ENCODE results near the gene TOP2A.

The TOP2A gene

DNA sequence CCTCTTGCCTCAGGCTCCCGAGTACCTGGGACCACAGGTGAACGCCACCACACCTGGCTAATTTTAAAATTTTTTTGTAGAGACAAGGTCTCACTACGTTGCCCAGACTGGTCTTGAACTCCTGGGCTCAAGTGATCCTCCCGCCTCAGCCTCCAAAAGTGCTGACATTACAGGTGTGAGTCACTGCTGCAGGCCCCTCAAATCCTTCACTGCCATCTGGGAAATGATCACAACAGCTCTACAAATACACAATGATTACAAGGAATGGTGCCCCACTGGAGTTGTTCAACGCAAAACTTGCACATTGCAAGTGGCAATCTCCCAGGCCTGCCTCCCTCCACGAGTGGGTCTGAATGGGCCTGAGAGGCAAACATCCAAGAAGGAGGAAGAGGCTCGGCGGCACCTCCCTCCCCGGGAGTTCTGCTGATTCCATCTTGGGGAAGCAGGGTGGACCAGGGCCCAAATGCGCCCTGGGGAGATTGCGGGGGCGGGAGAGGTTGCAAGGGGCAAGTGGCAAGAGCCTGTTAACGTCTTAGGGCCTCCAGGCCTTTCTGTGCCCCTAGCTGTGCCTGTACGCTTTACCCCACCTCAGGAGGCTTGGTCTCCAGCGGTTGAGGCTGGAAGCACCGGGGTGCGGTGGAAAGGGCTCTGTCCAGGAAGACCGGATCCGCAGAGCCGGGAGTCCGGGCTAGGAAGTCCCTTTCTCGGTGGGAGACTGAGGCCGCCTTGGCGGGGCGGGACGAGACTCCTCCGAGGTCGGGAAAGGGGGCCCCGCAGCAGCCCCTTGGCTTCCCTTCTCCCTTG, 24.9 kb upstream of the TOP2A start:
- Histone ChIP-seq H3K27ac (ENCODE audit: low read depth, low read length) (no peak overlapping the region), H3K9me3 (ENCODE audit: insufficient read depth, low read depth, low read length) (no peaks in the 10 kb centered on the region)

GRCh38 chr17:40440166-40440565, 22.5 kb upstream of the TOP2A start:
- Histone ChIP-seq H3K23ac (ENCODE audit: low read length) (no peak overlapping the region), H3K4me3 (ENCODE audit: low read depth, low read length) (no peak overlapping the region), H3K4ac (ENCODE audit: low read depth, low read length) (no peak overlapping the region), H3K4me1 (ENCODE audit: control insufficient read depth in 1 of 2, insufficient read depth in 2 of 2, low read length in 2 of 2) (peaks cover 12 to 15% of the 10 kb centered on the region in 2 experiments), H3K14ac (ENCODE audit: low read length) (no peak overlapping the region), H3K27me3 (ENCODE audit: insufficient read depth, low read length) (no peaks in the 10 kb centered on the region), H3K79me2 (ENCODE audit: control insufficient read depth, insufficient read depth, low read length, poor library complexity) (peaks cover 8% of the 10 kb centered on the region), H4K12ac (ENCODE audit: low read depth, low read length) (no peak overlapping the region), H3K9ac (ENCODE audit: low read length) (no peak overlapping the region), H3K9me3 (ENCODE audit: insufficient read depth, low read depth, low read length) (no peaks in the 10 kb centered on the region), H3K36me3 (ENCODE audit: control insufficient read depth in 1 of 2, insufficient read depth in 2 of 2, low read length in 2 of 2) (no peaks in the 10 kb centered on the region), H3K18ac (ENCODE audit: low read length) (no peak overlapping the region), H2AFZ (ENCODE audit: insufficient read depth, low read length, poor library complexity) (no peak overlapping the region), H3K4me2 (ENCODE audit: low read length) (no peak overlapping the region), H3K79me1 (ENCODE audit: low read length) (peaks cover 8% of the 10 kb centered on the region), H3K27ac (ENCODE audit: low read depth, low read length) (no peak overlapping the region), H2AK5ac (ENCODE audit: low read length) (no peak overlapping the region), H4K8ac (ENCODE audit: low read depth, low read length) (no peak overlapping the region), H2BK120ac (ENCODE audit: insufficient read depth, low read length, poor library complexity) (no peak overlapping the region), H2BK12ac (ENCODE audit: low read length) (no peak overlapping the region), H2BK5ac (ENCODE audit: low read depth, low read length, poor library complexity) (no peak overlapping the region), H4K91ac (ENCODE audit: low read depth, low read length) (no peak overlapping the region)
- no CpG with 5 or more reads among the region's 4 CpGs for WGBS (ENCODE audit: extremely low coverage, insufficient coverage, insufficient read length)
- no peak for DNase-seq

More for the DNA sequence above, 24.9 kb upstream of the TOP2A start:
- peak overlapping the region; percentile 63 for H3K18ac ChIP-seq (ENCODE audit: low read length)
- no peak overlapping the region for H4K12ac ChIP-seq (ENCODE audit: low read depth, low read length)
- H2AK5ac ChIP-seq (ENCODE audit: low read length) = no peak overlapping the region
- peak overlapping the region; percentile 83 for H4K8ac ChIP-seq (ENCODE audit: low read depth, low read length)
- DNase-seq = peak in 1 of 2 donors; percentile 3
- peaks cover 12 to 19% of the 10 kb centered on the region in 2 experiments for H3K4me1 ChIP-seq (ENCODE audit: control insufficient read depth in 1 of 2, insufficient read depth in 2 of 2, low read length in 2 of 2)
- peak overlapping the region; percentile 16 for H2BK5ac ChIP-seq (ENCODE audit: low read depth, low read length, poor library complexity)
- peak overlapping the region; percentile 53 for H4K91ac ChIP-seq (ENCODE audit: low read depth, low read length)
- H2BK12ac ChIP-seq (ENCODE audit: low read length) = peak overlapping the region; percentile 34
- H3K23ac ChIP-seq (ENCODE audit: low read length) = no peak overlapping the region
- no peaks in the 10 kb centered on the region for H3K27me3 ChIP-seq (ENCODE audit: insufficient read depth, low read length)
- peak overlapping the region; percentile 85 for H3K4me2 ChIP-seq (ENCODE audit: low read length)
- H3K14ac ChIP-seq (ENCODE audit: low read length) = peak overlapping the region; percentile 47
- peak overlapping the region; percentile 20 for H3K9ac ChIP-seq (ENCODE audit: low read length)
- no CpG with 5 or more reads among the region's 29 CpGs for WGBS (ENCODE audit: extremely low coverage, insufficient coverage, insufficient read length)
- peak overlapping the region; percentile 75 for H2AFZ ChIP-seq (ENCODE audit: insufficient read depth, low read length, poor library complexity)
- H3K36me3 ChIP-seq (ENCODE audit: control insufficient read depth in 1 of 2, insufficient read depth in 2 of 2, low read length in 2 of 2) = no peaks in the 10 kb centered on the region
- peak overlapping the region; percentile 72 for H3K4me3 ChIP-seq (ENCODE audit: low read depth, low read length)
- H3K79me2 ChIP-seq (ENCODE audit: control insufficient read depth, insufficient read depth, low read length, poor library complexity) = peaks cover 8% of the 10 kb centered on the region
- H2BK120ac ChIP-seq (ENCODE audit: insufficient read depth, low read length, poor library complexity) = peak overlapping the region; percentile 16
- H3K4ac ChIP-seq (ENCODE audit: low read depth, low read length) = peak overlapping the region; percentile 9
- H3K79me1 ChIP-seq (ENCODE audit: low read length) = peaks cover 8% of the 10 kb centered on the region

GRCh38 chr17:40437095-40437732, 19.5 kb upstream of the TOP2A start:
- Histone ChIP-seq H3K9ac (ENCODE audit: low read length) (no peak overlapping the region), H4K12ac (ENCODE audit: low read depth, low read length) (no peak overlapping the region), H3K23ac (ENCODE audit: low read length) (no peak overlapping the region), H3K4ac (ENCODE audit: low read depth, low read length) (no peak overlapping the region), H3K79me1 (ENCODE audit: low read length) (no peaks in the 10 kb centered on the region), H3K4me2 (ENCODE audit: low read length) (no peak overlapping the region), H3K4me3 (ENCODE audit: low read depth, low read length) (no peak overlapping the region), H3K14ac (ENCODE audit: low read length) (no peak overlapping the region), H2AK5ac (ENCODE audit: low read length) (no peak overlapping the region), H3K18ac (ENCODE audit: low read length) (no peak overlapping the region), H2BK120ac (ENCODE audit: insufficient read depth, low read length, poor library complexity) (no peak overlapping the region), H2AFZ (ENCODE audit: insufficient read depth, low read length, poor library complexity) (no peak overlapping the region), H3K4me1 (ENCODE audit: control insufficient read depth in 1 of 2, insufficient read depth in 2 of 2, low read length in 2 of 2) (peaks cover 0 to 2% of the 10 kb centered on the region in 2 experiments), H2BK5ac (ENCODE audit: low read depth, low read length, poor library complexity) (no peak overlapping the region), H2BK12ac (ENCODE audit: low read length) (no peak overlapping the region), H3K27me3 (ENCODE audit: insufficient read depth, low read length) (no peaks in the 10 kb centered on the region), H4K8ac (ENCODE audit: low read depth, low read length) (no peak overlapping the region), H4K91ac (ENCODE audit: low read depth, low read length) (no peak overlapping the region), H3K36me3 (ENCODE audit: control insufficient read depth in 1 of 2, insufficient read depth in 2 of 2, low read length in 2 of 2) (no peaks in the 10 kb centered on the region), H3K27ac (ENCODE audit: low read depth, low read length) (no peak overlapping the region), H3K79me2 (ENCODE audit: control insufficient read depth, insufficient read depth, low read length, poor library complexity) (no peaks in the 10 kb centered on the region), H3K9me3 (ENCODE audit: insufficient read depth, low read depth, low read length) (no peaks in the 10 kb centered on the region)
- no CpG with 5 or more reads among the region's 5 CpGs for WGBS (ENCODE audit: extremely low coverage, insufficient coverage, insufficient read length)
- DNase-seq = no peak

DNA sequence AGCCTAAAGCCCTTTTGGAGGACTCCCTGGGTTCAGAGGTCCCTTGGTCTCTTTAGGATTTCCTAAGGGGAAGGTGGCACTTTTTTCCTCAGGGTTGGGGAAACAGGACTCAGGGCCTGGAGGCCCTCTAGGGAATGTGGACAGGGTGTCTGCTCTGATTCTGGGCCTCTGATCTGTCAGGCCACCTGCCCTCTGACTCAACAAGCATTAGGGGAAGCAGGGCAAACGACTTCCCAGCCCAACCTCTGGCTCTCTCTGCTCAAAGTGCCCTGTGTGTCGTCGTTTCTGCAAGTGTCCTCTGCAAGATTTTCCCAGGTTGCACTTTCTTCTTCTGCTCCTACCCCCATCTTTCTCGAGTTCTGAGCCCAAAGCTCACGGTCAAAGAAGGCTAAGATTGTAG, 18.9 kb upstream of the TOP2A start:
- H3K4me2 ChIP-seq (ENCODE audit: low read length) = no peak overlapping the region
- no peak overlapping the region for H4K8ac ChIP-seq (ENCODE audit: low read depth, low read length)
- H3K4me1 ChIP-seq (ENCODE audit: control insufficient read depth in 1 of 2, insufficient read depth in 2 of 2, low read length in 2 of 2) = peaks cover 0 to 2% of the 10 kb centered on the region in 2 experiments
- no peak overlapping the region for H3K9ac ChIP-seq (ENCODE audit: low read length)
- no peak for DNase-seq
- no peaks in the 10 kb centered on the region for H3K36me3 ChIP-seq (ENCODE audit: control insufficient read depth in 1 of 2, insufficient read depth in 2 of 2, low read length in 2 of 2)
- no peak overlapping the region for H3K4me3 ChIP-seq (ENCODE audit: low read depth, low read length)
- no peak overlapping the region for H4K91ac ChIP-seq (ENCODE audit: low read depth, low read length)
- H2BK12ac ChIP-seq (ENCODE audit: low read length) = no peak overlapping the region
- no peaks in the 10 kb centered on the region for H3K79me2 ChIP-seq (ENCODE audit: control insufficient read depth, insufficient read depth, low read length, poor library complexity)
- H3K14ac ChIP-seq (ENCODE audit: low read length) = no peak overlapping the region
- no peaks in the 10 kb centered on the region for H3K27me3 ChIP-seq (ENCODE audit: insufficient read depth, low read length)
- H3K4ac ChIP-seq (ENCODE audit: low read depth, low read length) = no peak overlapping the region
- no CpG with 5 or more reads among the region's 5 CpGs for WGBS (ENCODE audit: extremely low coverage, insufficient coverage, insufficient read length)
- H2AFZ ChIP-seq (ENCODE audit: insufficient read depth, low read length, poor library complexity) = no peak overlapping the region
- H3K18ac ChIP-seq (ENCODE audit: low read length) = no peak overlapping the region
- H4K12ac ChIP-seq (ENCODE audit: low read depth, low read length) = no peak overlapping the region
- H3K27ac ChIP-seq (ENCODE audit: low read depth, low read length) = no peak overlapping the region
- H3K23ac ChIP-seq (ENCODE audit: low read length) = no peak overlapping the region
- H3K79me1 ChIP-seq (ENCODE audit: low read length) = no peaks in the 10 kb centered on the region
- no peak overlapping the region for H2AK5ac ChIP-seq (ENCODE audit: low read length)
- no peak overlapping the region for H2BK120ac ChIP-seq (ENCODE audit: insufficient read depth, low read length, poor library complexity)
- no peak overlapping the region for H2BK5ac ChIP-seq (ENCODE audit: low read depth, low read length, poor library complexity)
- H3K9me3 ChIP-seq (ENCODE audit: insufficient read depth, low read depth, low read length) = no peaks in the 10 kb centered on the region
